Measurements from ENCODE around the gene OR6B1.

DNA sequence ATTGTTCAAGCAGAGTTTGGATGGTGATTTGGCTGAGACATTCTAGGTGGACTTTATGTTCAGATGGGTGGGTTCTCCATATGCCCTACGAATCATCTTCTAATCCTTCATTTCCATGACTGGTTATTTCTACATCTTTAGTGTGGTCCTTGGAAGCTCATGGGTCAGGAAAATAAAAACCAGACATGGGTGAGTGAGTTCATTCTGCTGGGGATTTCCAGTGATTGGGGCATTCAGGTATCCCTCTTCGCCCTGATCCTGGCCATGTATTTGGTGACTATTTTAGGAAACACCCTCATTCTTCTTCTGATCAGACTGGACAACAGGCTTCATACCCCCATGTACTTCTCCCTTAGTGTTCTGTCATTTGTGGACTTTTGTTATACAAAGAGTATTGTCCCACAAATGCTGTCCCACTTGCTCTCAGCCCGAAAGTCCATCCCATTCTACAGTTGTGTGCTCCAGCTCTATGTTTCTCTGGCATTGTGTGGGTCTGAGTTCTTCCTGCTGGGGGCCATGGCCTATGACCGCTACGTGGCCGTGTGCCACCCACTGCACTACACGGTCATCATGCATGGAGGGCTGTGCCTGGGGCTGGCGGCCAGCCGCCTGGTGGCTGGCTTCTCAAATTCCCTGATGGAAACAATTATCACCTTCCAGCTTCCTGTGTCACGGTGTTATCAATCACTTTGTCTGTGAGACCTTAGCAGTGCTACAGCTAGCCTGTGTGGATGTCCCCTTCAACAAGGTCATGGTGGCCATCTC lies 19.2 kb upstream of the OR6B1 start:
- TF ChIP-seq, protein P1, sequence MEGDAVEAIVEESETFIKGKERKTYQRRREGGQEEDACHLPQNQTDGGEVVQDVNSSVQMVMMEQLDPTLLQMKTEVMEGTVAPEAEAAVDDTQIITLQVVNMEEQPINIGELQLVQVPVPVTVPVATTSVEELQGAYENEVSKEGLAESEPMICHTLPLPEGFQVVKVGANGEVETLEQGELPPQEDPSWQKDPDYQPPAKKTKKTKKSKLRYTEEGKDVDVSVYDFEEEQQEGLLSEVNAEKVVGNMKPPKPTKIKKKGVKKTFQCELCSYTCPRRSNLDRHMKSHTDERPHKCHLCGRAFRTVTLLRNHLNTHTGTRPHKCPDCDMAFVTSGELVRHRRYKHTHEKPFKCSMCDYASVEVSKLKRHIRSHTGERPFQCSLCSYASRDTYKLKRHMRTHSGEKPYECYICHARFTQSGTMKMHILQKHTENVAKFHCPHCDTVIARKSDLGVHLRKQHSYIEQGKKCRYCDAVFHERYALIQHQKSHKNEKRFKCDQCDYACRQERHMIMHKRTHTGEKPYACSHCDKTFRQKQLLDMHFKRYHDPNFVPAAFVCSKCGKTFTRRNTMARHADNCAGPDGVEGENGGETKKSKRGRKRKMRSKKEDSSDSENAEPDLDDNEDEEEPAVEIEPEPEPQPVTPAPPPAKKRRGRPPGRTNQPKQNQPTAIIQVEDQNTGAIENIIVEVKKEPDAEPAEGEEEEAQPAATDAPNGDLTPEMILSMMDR (IDR thresholded peaks at IDR 0.05) = no peak
- TF ChIP-seq ZFX (IDR thresholded peaks at IDR 0.05; ENCODE audit: borderline replicate concordance) = no peak

All from 22Rv1 (cell line).